K562 (cell line): ENCODE measurements around the gene DAZAP1. TPM values are rescaled to one million over a fixed set of nuclear protein-coding genes. Genes with fewer than 3 reads are reported as not detected.

Experiments
- ATAC-seq: fragments of 200-7000 bp; cut with Tn5 transposase; 3 replicates; pipeline ENCODE4 v1.9.1; 2020; ENCODE audit warnings: moderate library complexity
- BruUV-seq: library from RNA; stranded (reverse); fragments of 400-500 nt; replicated peaks from 2 replicates; lab custom pipeline; 2021; lab: Mats Ljungman, UMichigan
- CTCF ChIA-PET: fragments of 300-600 bp; formaldehyde crosslinking; extraction: SDS; loops from one replicate; lab custom pipeline; 2021; ENCODE audit warnings: low intra/inter-chr PET ratio; lab: Yijun Ruan, JAX
- POLR2A ChIA-PET: fragments of 300-600, 350-650 bp; sonication (Branson Sonifier 250); formaldehyde crosslinking; extraction: SDS; loops from one replicate; lab custom pipeline; 2021; ENCODE audit warnings: antibody characterized with exemption, inconsistent platforms; lab: Yijun Ruan, JAX
- DNase-seq, 4 experiments: peaks; one replicate each; pipeline versions ENCODE4 v3.0.0 to v3.0.0-alpha.2; 2011 to 2018; ENCODE audit warnings: low spot score in 3 of 4, mixed read lengths in 3 of 4; ENCODE audit errors: extremely low read depth in 1 of 4
- FAIRE-seq: peaks from 2 replicates; lab custom pipeline; 2011; peaks lifted over from hg19 to GRCh38; lab: Jason Lieb, UNC
- H2AFZ ChIP-seq: 2 replicates; pipeline ENCODE4 v1.6.0; 2011; ENCODE audit warnings: low read depth, low read length, control low read depth, inconsistent platforms
- H3K27ac ChIP-seq: fragments of 200-600 bp; 3 replicates; pipeline ENCODE4 v1.8.0; 2011; ENCODE audit warnings: low read depth, mild to moderate bottlenecking, control low read depth, inconsistent platforms, low read length, moderate library complexity, mixed read lengths; ENCODE audit errors: extremely low read depth
- H3K27me3 ChIP-seq, 2 experiments: fragments of 300-600 bp in 1 of 2; 2 replicates in 1 of 2; 3 replicates in 1 of 2; pipeline versions ENCODE4 v1.6.0 to v1.8.0; 2011; ENCODE audit warnings: inconsistent platforms in 2 of 2, low read length in 2 of 2, mild to moderate bottlenecking in 1 of 2, mixed read lengths in 1 of 2, moderate library complexity in 1 of 2; ENCODE audit not compliant: control insufficient read depth in 2 of 2, insufficient read depth in 2 of 2
- H3K36me3 ChIP-seq: fragments of 300-600 bp; 3 replicates; pipeline ENCODE4 v1.8.0; 2011; ENCODE audit warnings: mild to moderate bottlenecking, low read length, inconsistent platforms; ENCODE audit not compliant: control insufficient read depth, insufficient read depth
- H3K4me1 ChIP-seq, 2 experiments: fragments of 200-600 bp in 1 of 2; replicated peaks in 1 of 2; 2 replicates in 1 of 2; 3 replicates in 1 of 2; pipeline versions ENCODE4 v1.5.1 to v1.8.0; 2011; ENCODE audit warnings: inconsistent platforms in 2 of 2, low read length in 2 of 2, mild to moderate bottlenecking in 1 of 2, mixed read lengths in 1 of 2, moderate library complexity in 1 of 2; ENCODE audit not compliant: control insufficient read depth in 2 of 2, insufficient read depth in 2 of 2
- H3K4me2 ChIP-seq: 2 replicates; pipeline ENCODE4 v1.6.1; 2011; ENCODE audit warnings: low read length, control low read depth, inconsistent platforms, mixed read lengths; ENCODE audit not compliant: insufficient read depth
- H3K4me3 ChIP-seq: fragments of 200-600 bp; sonication (generic), shearing (Covaris generic); 2 replicates; pipeline ENCODE4 v1.5.1; 2016; ENCODE audit warnings: control low read depth, inconsistent platforms
- H3K79me2 ChIP-seq: fragments of 200-600 bp; 3 replicates; pipeline ENCODE4 v1.8.0; 2011; ENCODE audit warnings: low read length, inconsistent platforms; ENCODE audit not compliant: control insufficient read depth, insufficient read depth
- H3K9ac ChIP-seq, 2 experiments: 2 replicates each; pipeline versions ENCODE4 v1.6.0 to v1.6.1; 2011; ENCODE audit warnings: low read depth in 2 of 2, low read length in 2 of 2, control low read depth in 1 of 2, inconsistent platforms in 1 of 2, mild to moderate bottlenecking in 1 of 2, mixed read lengths in 1 of 2; ENCODE audit not compliant: insufficient read depth in 1 of 2
- H3K9me1 ChIP-seq: one replicate; pipeline ENCODE4 v1.6.0; 2011; ENCODE audit warnings: inconsistent platforms, mild to moderate bottlenecking, low read length, moderate library complexity; ENCODE audit not compliant: control insufficient read depth, insufficient read depth
- H3K9me3 ChIP-seq: replicated peaks from 2 replicates; pipeline ENCODE4 v1.5.1; 2011; ENCODE audit warnings: low read depth, low read length, inconsistent platforms; ENCODE audit not compliant: control insufficient read depth, insufficient read depth
- H4K20me1 ChIP-seq: replicated peaks from 2 replicates; pipeline ENCODE4 v1.6.1; 2011; ENCODE audit warnings: low read length, inconsistent platforms, mixed read lengths; ENCODE audit not compliant: control insufficient read depth, insufficient read depth
- HMGN3 ChIP-seq: IDR thresholded peaks from 2 replicates; pipeline ENCODE4 v1.6.1; 2011; ENCODE audit warnings: borderline replicate concordance, low read depth, mild to moderate bottlenecking, mixed read lengths, low read length; ENCODE audit not compliant: insufficient read length; ENCODE audit errors: extremely low read depth
- HNRNPL ChIP-seq: fragments of 200-400 bp; formaldehyde crosslinking; IDR thresholded peaks from 2 replicates; pipeline ENCODE4 v1.6.1; 2017; ENCODE audit warnings: low read depth, mild to moderate bottlenecking, low read length
- KAT2B ChIP-seq: IDR thresholded peaks from one replicate; pipeline ENCODE4 v1.6.1; 2012; ENCODE audit warnings: low read depth, mild to moderate bottlenecking, control low read depth, inconsistent platforms, low read length, moderate library complexity
- KHSRP ChIP-seq: fragments of 450-650 bp; IDR thresholded peaks from 2 replicates; pipeline ENCODE4 v1.6.1; 2017
- POLR2G ChIP-seq: fragments of 200-400 bp; formaldehyde crosslinking; IDR thresholded peaks from 2 replicates; pipeline ENCODE4 v1.6.1; 2017; ENCODE audit warnings: low read depth, mild to moderate bottlenecking, antibody characterized with exemption, low read length, moderate library complexity
- RBFOX2 ChIP-seq: fragments of 200-400 bp; formaldehyde crosslinking; IDR thresholded peaks from 2 replicates; pipeline ENCODE4 v1.6.1; 2017; ENCODE audit warnings: low read depth, mild to moderate bottlenecking, low read length, moderate library complexity
- RBM22 ChIP-seq: fragments of 200-400 bp; formaldehyde crosslinking; IDR thresholded peaks from 2 replicates; pipeline ENCODE4 v1.6.1; 2018; ENCODE audit warnings: low read length, low read depth; ENCODE audit not compliant: poor library complexity, severe bottlenecking
- SAFB ChIP-seq: fragments of 200-400 bp; formaldehyde crosslinking; IDR thresholded peaks from 2 replicates; pipeline ENCODE4 v1.6.1; 2017; ENCODE audit warnings: low read depth, low read length, borderline replicate concordance
- ZNF274 ChIP-seq: IDR thresholded peaks from 2 replicates; pipeline ENCODE4 v1.6.1; 2011; ENCODE audit warnings: low read depth, mild to moderate bottlenecking, low read length, moderate library complexity, borderline replicate concordance
- WGBS: fragments of 100-300 bp; shearing (Covaris generic); methylation state at CpG from one replicate; pipeline ENCODE4 v1.1.6; 2016; ENCODE audit warnings: low coverage, mixed read lengths; ENCODE audit not compliant: insufficient coverage; ENCODE audit errors: missing lambda C conversion rate; 5-methylcytosine and 5-hydroxymethylcytosine counted together
- in situ Hi-C: fragments of 300-500 bp; cut with MboI; formaldehyde crosslinking; loops from 4 replicates; pipeline ENCODE4 v1.15.0; 2018; ENCODE audit warnings: inconsistent platforms, mixed read lengths
- intact Hi-C: fragments of 100-400 bp; cut with micrococcal nuclease; formaldehyde crosslinking; loops from 2 replicates; pipeline ENCODE4 v1.14.2; 2022
- polyA plus RNA-seq, 8 experiments: library from polyadenylated mRNA; depleted of rRNA in 4 of 8; stranded (reverse) in 5 of 8; unstranded in 3 of 8; fragments of >200 nt; fragmentation: Nextera tagmentation in 2 of 8; fragmentation: Illumina TruSeq in 1 of 8; extraction: Ambion mirVana in 2 of 8; extraction: Trizol in 1 of 8; gene quantifications; 2 replicates each; pipeline versions ENCODE4 v1.2.1 to v1.2.3, GENCODE V29; 2011 to 2014; ENCODE audit warnings: inconsistent platforms in 1 of 8, missing spikeins in 1 of 8
- total RNA-seq, 7 experiments: library from RNA; depleted of rRNA in 6 of 7; stranded (reverse); fragments of >200 nt in 6 of 7; fragmentation: Illumina TruSeq in 2 of 7; extraction: Trizol in 2 of 7; gene quantifications; 2 replicates each; pipeline versions ENCODE4 v1.2.1 to v1.2.3, GENCODE V29; 2011 to 2021; ENCODE audit warnings: low replicate concordance in 1 of 7

Gene DAZAP1
- total and polyA plus RNA-seq, 9 of the 15 experiments (the other 6 are each of a cell fraction or from before 2014, with no cell fraction given): 10.8 to 289 (median 142) TPM

DNA sequence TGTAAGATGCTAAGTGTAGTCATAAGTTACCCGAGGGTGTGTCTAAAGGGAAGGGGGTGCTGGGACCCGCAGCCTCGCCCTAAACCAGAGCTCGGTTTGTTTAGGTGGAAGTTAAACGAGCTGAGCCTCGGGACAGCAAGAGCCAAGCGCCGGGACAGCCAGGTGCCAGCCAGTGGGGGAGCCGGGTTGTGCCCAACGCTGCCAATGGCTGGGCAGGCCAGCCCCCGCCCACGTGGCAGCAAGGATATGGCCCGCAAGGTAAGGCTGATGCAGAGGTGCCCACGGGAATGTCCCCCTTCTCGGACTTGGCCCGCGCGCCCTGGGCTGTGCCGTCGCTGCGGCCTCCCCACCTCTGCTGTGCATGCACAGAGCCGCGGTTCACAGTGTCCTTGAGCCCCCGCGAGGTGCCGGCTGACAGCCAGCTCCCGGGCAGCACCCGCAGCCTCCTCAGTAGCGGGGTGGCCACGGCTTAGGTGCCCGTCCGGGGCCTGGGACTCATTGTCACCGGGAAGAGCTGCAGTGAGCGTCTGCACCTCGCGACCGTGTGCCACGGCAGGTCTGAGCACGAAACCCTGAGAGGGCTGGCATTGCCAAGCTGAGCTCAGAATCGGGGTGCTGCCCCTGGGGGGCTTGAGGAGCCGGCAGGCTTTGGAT lies 21.5 kb downstream of the DAZAP1 start:
- H3K36me3 ChIP-seq: peaks cover 92% of the 10 kb centered on the region

DNA sequence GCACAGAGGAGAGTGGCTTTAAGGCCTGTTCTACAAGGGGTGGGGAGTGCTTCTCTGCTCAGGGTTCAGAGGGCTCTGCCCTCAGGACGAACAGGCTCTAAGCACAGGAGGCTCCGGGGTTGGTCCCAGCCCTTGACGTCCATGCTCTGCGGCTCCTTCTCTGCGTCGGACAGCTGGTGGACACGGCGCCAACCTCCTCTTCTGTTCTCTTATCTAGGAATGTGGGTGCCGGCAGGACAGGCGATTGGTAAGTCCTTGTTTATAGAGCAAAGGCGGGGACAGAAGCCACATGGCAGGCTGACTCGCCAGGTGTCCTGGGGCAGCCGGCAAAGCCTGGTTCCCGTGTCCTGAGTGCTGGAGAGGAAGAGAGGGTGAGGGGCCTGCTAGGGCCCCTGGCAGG lies 22.4 kb downstream of the DAZAP1 start:
- Histone ChIP-seq H3K4me3 (no peak overlapping the region), H3K4me2 (no peak overlapping the region), H3K4me1 (peaks cover 0 to 59% of the 10 kb centered on the region in 2 experiments; a peak in 2 of 5 replicates), H3K9ac (peak overlapping the region in 1 of 2 experiments; percentile 61; a peak in 2 of 4 replicates), H4K20me1 (peaks cover 15% of the 10 kb centered on the region), H3K27ac (no peak overlapping the region), H3K9me3 (no peaks in the 10 kb centered on the region), H3K9me1 (peaks cover 3% of the 10 kb centered on the region), H3K27me3 (no peaks in the 10 kb centered on the region), H3K36me3 (peaks cover 92% of the 10 kb centered on the region), H3K79me2 (peaks cover 22% of the 10 kb centered on the region)
- WGBS: 96% methylated on average over 10 of the region's 14 CpGs
- FAIRE-seq: no peak
- in situ Hi-C loops: no loop called here
- POLR2A ChIA-PET: interaction anchor here (1.0 to 1.2 kb wide), 2 partner anchors 8 to 13 kb away, joined by 4 to 5 read pairs; no protein-coding TSS in a partner anchor
- intact Hi-C loops: no loop called here
- TF ChIP-seq ZNF274 (no peak), RBM22 (peak; percentile 16)
- TF ChIP-seq, all 486 proteins: peak for 1
- no peak overlapping the region for H2AFZ ChIP-seq
- ATAC-seq: no peak
- no TSS peak for BruUV-seq
- CTCF ChIA-PET: no interaction called here
- DNase-seq: no peak

More for the DNA sequence above, 21.5 kb downstream of the DAZAP1 start:
- Histone ChIP-seq H3K79me2 (peaks cover 30% of the 10 kb centered on the region), H3K27me3 (no peaks in the 10 kb centered on the region), H3K9me3 (no peaks in the 10 kb centered on the region), H4K20me1 (peaks cover 10% of the 10 kb centered on the region), H3K4me2 (no peak overlapping the region), H2AFZ (no peak overlapping the region), H3K4me3 (no peak overlapping the region), H3K4me1 (peaks cover 0 to 58% of the 10 kb centered on the region in 2 experiments; a peak in 2 of 5 replicates), H3K27ac (no peak overlapping the region), H3K9me1 (peaks cover 3% of the 10 kb centered on the region), H3K9ac (peak overlapping the region in 1 of 2 experiments; percentile 61; a peak in 1 of 4 replicates)
- 98% methylated on average over 31 of the region's 41 CpGs for WGBS
- intact Hi-C loops (no loop called here), in situ Hi-C loops (no loop called here)
- BruUV-seq: no TSS peak
- DNase-seq (no peak), FAIRE-seq (no peak), ATAC-seq (no peak)
- TF ChIP-seq SAFB: no peak
- TF ChIP-seq KHSRP: no peak
- TF ChIP-seq RBM22: peak; percentile 25
- no peak for TF ChIP-seq KAT2B
- peak; percentile 44 for TF ChIP-seq HMGN3
- TF ChIP-seq RBFOX2: 0 out of 2 replicates have a peak, but pooled peaks have one; percentile 21
- TF ChIP-seq HNRNPL: peak; percentile 34; the same call in 1 of the 2 replicates
- 0 out of 2 replicates have a peak, but pooled peaks have one; percentile 66 for TF ChIP-seq POLR2G
- ChIA-PET CTCF (no interaction called here), POLR2A (interaction anchor here (0.6 to 1.2 kb wide), 3 partner anchors 9 to 429 kb away, joined by 3 to 5 read pairs (median 4); no protein-coding TSS in a partner anchor)
